Neural cell (in vitro differentiated cells): Measurements from ENCODE around the gene OR52E6. TPM values are rescaled to one million over a fixed set of nuclear protein-coding genes. Genes with fewer than 3 reads are reported as not detected.

Source experiments
- H2AFZ ChIP-seq: fragments of 200-600, 300-800 bp; sonication (generic), shearing (Covaris generic); 2 replicates; pipeline ENCODE4 v1.6.0; 2014; ENCODE audit warnings: low read depth, mild to moderate bottlenecking, antibody characterized with exemption, low read length, moderate library complexity
- H3F3A ChIP-seq: fragments of 200-600 bp; shearing (Covaris generic); 2 replicates; pipeline ENCODE4 v1.6.1; 2016; ENCODE audit warnings: mild to moderate bottlenecking, moderate library complexity, mixed read lengths, antibody characterized with exemption, low read length; ENCODE audit not compliant: insufficient read depth, poor library complexity, severe bottlenecking
- H3K27ac ChIP-seq: fragments of 200-600, 300-800 bp; sonication (generic), shearing (Covaris generic); 2 replicates; pipeline ENCODE4 v1.5.1; 2014; ENCODE audit warnings: mild to moderate bottlenecking, low read length, moderate library complexity
- H3K27me3 ChIP-seq: fragments of 300-800, 200-600 bp; sonication (generic), shearing (Covaris generic); 2 replicates; pipeline ENCODE4 v1.6.0; 2014; ENCODE audit warnings: mild to moderate bottlenecking, low read depth, low read length, moderate library complexity; ENCODE audit not compliant: insufficient read depth
- H3K36me3 ChIP-seq: fragments of 300-800, 200-600 bp; sonication (generic), shearing (Covaris generic); 2 replicates; pipeline ENCODE4 v1.5.1; 2014; ENCODE audit warnings: mild to moderate bottlenecking, antibody characterized with exemption, low read length, moderate library complexity; ENCODE audit not compliant: insufficient read depth
- H3K4me2 ChIP-seq: fragments of 300-800, 200-600 bp; sonication (generic), shearing (Covaris generic); 2 replicates; pipeline ENCODE4 v1.6.0; 2014; ENCODE audit warnings: mild to moderate bottlenecking, low read length
- H3K4me3 ChIP-seq: fragments of 300-800, 200-600 bp; sonication (generic), shearing (Covaris generic); 2 replicates; pipeline ENCODE4 v1.5.1; 2014; ENCODE audit warnings: mild to moderate bottlenecking, low read length, moderate library complexity
- H3K79me2 ChIP-seq: fragments of 200-600 bp; shearing (Covaris generic); replicated peaks from 2 replicates; pipeline ENCODE4 v1.6.0; 2014; ENCODE audit warnings: mild to moderate bottlenecking, low read length, moderate library complexity; ENCODE audit not compliant: insufficient read depth
- H3K9ac ChIP-seq: fragments of 300-800, 200-600 bp; sonication (generic), shearing (Covaris generic); 2 replicates; pipeline ENCODE4 v1.6.1; 2016; ENCODE audit warnings: mild to moderate bottlenecking, low read length, mixed read lengths
- H3K9me2 ChIP-seq: fragments of 200-600 bp; shearing (Covaris generic); 2 replicates; pipeline ENCODE4 v1.6.1; 2016; ENCODE audit warnings: mild to moderate bottlenecking, low read length, mixed read lengths; ENCODE audit not compliant: insufficient read depth
- H3K9me3 ChIP-seq: fragments of 200-600, 300-800 bp; sonication (generic), shearing (Covaris generic); 2 replicates; pipeline ENCODE4 v1.6.1; 2016; ENCODE audit warnings: mild to moderate bottlenecking, mixed run types, low read length, moderate library complexity, mixed read lengths
- H4K20me1 ChIP-seq: fragments of 200-600 bp; shearing (Covaris generic); 2 replicates; pipeline ENCODE4 v1.6.1; 2016; ENCODE audit warnings: mild to moderate bottlenecking, mixed run types; ENCODE audit not compliant: insufficient read depth
- CTCF ChIP-seq: fragments of 450-650 bp; IDR thresholded peaks from 2 replicates; pipeline ENCODE4 v1.5.1; 2014; ENCODE audit warnings: antibody characterized with exemption, mild to moderate bottlenecking, moderate library complexity; ENCODE audit not compliant: poor library complexity, severe bottlenecking
- EP300 ChIP-seq: fragments of 450-650 bp; conservative IDR thresholded peaks from 2 replicates; pipeline ENCODE4 v1.6.1; 2014; ENCODE audit warnings: antibody characterized with exemption, mild to moderate bottlenecking, moderate library complexity; ENCODE audit not compliant: poor library complexity, severe bottlenecking
- EZH2 ChIP-seq: fragments of 200-600, 300-800 bp; shearing (Covaris generic), sonication (generic); IDR thresholded peaks from 2 replicates; pipeline ENCODE4 v1.6.1; 2014; ENCODE audit warnings: antibody characterized with exemption, low read length, borderline replicate concordance, mild to moderate bottlenecking; ENCODE audit not compliant: insufficient read depth, poor library complexity, severe bottlenecking
- MXI1 ChIP-seq: fragments of 450-650 bp; conservative IDR thresholded peaks from 2 replicates; pipeline ENCODE4 v1.6.1; 2014; ENCODE audit warnings: antibody characterized with exemption, mild to moderate bottlenecking; ENCODE audit not compliant: poor library complexity, severe bottlenecking
- POLR2AphosphoS5 ChIP-seq: IDR thresholded peaks from 2 replicates; pipeline ENCODE4 v1.6.1; 2012
- RAD21 ChIP-seq: fragments of 450-650 bp; conservative IDR thresholded peaks from 2 replicates; pipeline ENCODE4 v1.6.1; 2014; ENCODE audit warnings: antibody characterized with exemption, mild to moderate bottlenecking, moderate library complexity
- REST ChIP-seq: IDR thresholded peaks from 2 replicates; pipeline ENCODE4 v1.6.1; 2012; ENCODE audit warnings: borderline replicate concordance
- SMC3 ChIP-seq: fragments of 450-650 bp; conservative IDR thresholded peaks from 2 replicates; pipeline ENCODE4 v1.6.1; 2014; ENCODE audit warnings: antibody characterized with exemption, mild to moderate bottlenecking, moderate library complexity; ENCODE audit not compliant: poor library complexity
- TAF1 ChIP-seq: IDR thresholded peaks from 2 replicates; pipeline ENCODE4 v1.6.1; 2012; ENCODE audit warnings: low read depth
- polyA plus RNA-seq: library from polyadenylated mRNA; depleted of rRNA; stranded (reverse); fragments of >200 nt; gene quantifications from 2 replicates; pipeline ENCODE4 v1.2.3, GENCODE V29; 2014

OR52E6 gene
- polyA plus RNA-seq, 1 donor from 2014 or later = not detected

GRCh38 chr11:5796541-5796940 lies 45.2 kb downstream of the OR52E6 start:
- H3K4me2 ChIP-seq = no peak overlapping the region
- H3K9ac ChIP-seq = no peak overlapping the region
- H3K4me3 ChIP-seq = no peak overlapping the region
- H3K27ac ChIP-seq = no peak overlapping the region
- no peaks in the 10 kb centered on the region for H3K36me3 ChIP-seq
- no peaks in the 10 kb centered on the region for H3K9me3 ChIP-seq
- H3K27me3 ChIP-seq = no peaks in the 10 kb centered on the region
- H3F3A ChIP-seq = no peaks in the 10 kb centered on the region
- H3K9me2 ChIP-seq = no peaks in the 10 kb centered on the region
- no peaks in the 10 kb centered on the region for H4K20me1 ChIP-seq
- no peak overlapping the region for H2AFZ ChIP-seq
- H3K79me2 ChIP-seq = no peaks in the 10 kb centered on the region
- TF ChIP-seq TAF1 (no peak), MXI1 (no peak), POLR2AphosphoS5 (no peak), CTCF (no peak), EP300 (no peak), REST (no peak), SMC3 (no peak), EZH2 (no peak), RAD21 (no peak)

- no peak within 1 kb of the TSS for H3K4me2 ChIP-seq
- no peak within 1 kb of the TSS for H3K4me3 ChIP-seq
- no peak within 1 kb of the TSS for H2AFZ ChIP-seq
- no peaks in the 10 kb centered on the region for H3F3A ChIP-seq
- no peaks in the 10 kb centered on the region for H3K9me3 ChIP-seq
- H3K79me2 ChIP-seq = no peaks in the 10 kb centered on the region
- no peak for TF ChIP-seq CTCF
- no peak for TF ChIP-seq MXI1
- TF ChIP-seq EP300 = no peak
- TF ChIP-seq REST = no peak
- no peak for TF ChIP-seq TAF1
- no peak for TF ChIP-seq RAD21
- TF ChIP-seq EZH2 = no peak
- no peak for TF ChIP-seq SMC3
- no peak for TF ChIP-seq POLR2AphosphoS5
- no peaks in the 10 kb centered on the region for H3K36me3 ChIP-seq
- H3K9ac ChIP-seq = no peak within 1 kb of the TSS
- no peaks in the 10 kb centered on the region for H4K20me1 ChIP-seq
- H3K9me2 ChIP-seq = no peaks in the 10 kb centered on the region
- H3K27ac ChIP-seq = no peak within 1 kb of the TSS
- H3K27me3 ChIP-seq = no peaks in the 10 kb centered on the region
Measured at GRCh38 chr11:5791165-5791564, 50.5 kb downstream of the OR52E6 start, which contains the start of gene OR52N1. TSS of gene OR52N1 (minus strand) at chr11:5791265. CDS start at chr11:5788816, 2,449 bp downstream.
